HT1080 (cell line): ENCODE measurements around the gene C20orf141. TPM values are rescaled to one million over a fixed set of nuclear protein-coding genes. Genes with fewer than 3 reads are reported as not detected.
A peak's percentile ranks its signal among the peaks of the same experiment; 100 is the strongest.
"Not testable (repeated sequence)": the region's sequence is repeated elsewhere in the genome, so short reads cannot be mapped to it uniquely, and the experiment has no call there.

Experiments
- DNase-seq: peaks from one replicate; pipeline ENCODE4 v3.0.0-alpha.2; 2015; ENCODE audit warnings: low read depth
- total RNA-seq: library from RNA; depleted of rRNA; stranded (reverse); fragments of >200 nt; shearing (Covaris generic); gene quantifications from 2 replicates; pipeline ENCODE4 v1.2.3, GENCODE V29; 2014

Gene C20orf141
- total RNA-seq, 1 experiment from 2014 or later = 0.50 TPM

DNA sequence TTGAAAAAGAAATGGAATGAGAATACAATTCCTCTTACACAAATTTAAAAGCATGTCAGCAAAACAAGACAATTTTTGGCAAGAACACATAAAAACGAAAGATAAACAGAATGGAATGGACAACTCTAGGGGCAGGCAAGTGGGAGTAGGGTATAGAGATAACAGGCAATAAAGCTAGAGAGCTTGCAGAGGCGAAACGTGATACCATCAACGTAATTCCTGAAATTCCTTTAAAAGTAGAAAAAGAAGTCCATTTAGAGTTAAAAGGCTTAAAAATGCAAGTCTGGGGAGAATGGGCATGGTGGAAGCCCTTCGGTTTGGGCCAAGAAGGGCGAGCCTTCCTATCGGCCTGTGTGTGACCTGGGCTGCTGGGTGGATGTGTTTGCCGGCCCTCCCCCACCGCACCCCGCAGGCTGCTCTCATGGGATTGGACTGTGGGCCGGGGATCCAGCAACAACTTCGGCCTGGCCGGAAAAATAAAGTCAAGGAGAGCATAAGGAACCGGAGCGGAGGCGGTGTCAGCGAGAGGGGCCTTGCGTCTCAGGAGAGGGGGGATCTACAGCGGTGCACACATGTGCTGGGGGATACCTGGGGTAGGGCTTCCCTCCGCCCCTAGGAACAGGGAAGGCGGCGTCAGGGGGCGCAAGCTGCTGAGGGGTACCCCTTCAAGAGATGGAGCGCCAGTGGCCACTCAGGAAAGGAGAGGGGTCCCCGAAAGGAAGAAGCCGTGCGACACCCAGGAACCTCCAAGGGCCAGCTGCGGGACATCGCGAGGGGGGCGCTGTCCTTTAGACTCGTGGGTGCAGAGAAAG lies 5.5 kb downstream of the C20orf141 start:
- DNase-seq = no peak

DNA sequence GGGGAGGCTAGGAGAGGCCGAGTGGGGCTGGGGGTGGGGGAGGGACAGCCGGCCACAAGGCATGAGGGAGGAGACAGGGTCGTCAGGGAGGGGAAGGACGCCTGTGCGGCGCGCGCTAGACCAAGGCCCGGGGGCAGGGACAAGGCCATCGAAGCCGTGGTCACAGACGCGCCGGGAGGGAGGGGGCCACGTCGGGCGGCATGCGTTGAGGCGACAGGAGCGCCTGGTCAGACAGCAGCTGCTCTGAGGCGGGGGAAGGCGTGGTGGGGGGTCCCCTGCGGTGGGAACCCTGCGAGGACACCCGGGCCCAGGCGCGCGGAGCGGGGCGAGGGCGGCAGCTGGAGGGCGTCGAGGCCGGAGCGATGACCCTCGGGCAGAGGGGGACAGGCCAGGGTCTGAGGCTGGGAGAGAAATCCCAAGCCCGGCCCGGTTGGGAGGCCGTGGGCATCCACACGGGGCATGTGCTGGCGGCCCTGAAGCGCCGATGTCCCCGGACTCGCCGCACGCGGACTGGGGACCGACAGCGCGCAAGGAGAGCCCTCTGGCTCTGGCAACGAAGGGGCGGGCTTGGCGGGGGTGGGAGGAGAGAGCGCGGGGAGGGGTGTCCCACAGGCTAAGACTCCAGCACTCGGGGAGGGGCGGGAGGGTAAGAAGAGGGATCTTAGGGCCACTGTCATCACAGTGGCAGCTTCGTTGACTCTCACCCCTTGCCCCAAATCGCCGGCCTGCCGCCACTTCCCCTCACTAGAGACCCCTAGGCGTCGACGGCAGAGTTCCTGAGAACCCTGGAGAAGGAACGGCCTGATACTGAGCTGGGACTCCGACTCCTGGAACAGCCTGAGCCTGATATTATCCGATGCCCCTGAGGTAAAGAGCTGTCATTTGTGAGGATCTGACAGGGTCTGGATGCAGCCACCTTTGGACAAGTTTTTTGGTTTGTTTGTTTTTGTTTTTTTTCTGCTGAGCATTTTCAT lies 6.4 kb downstream of the C20orf141 start:
- DNase-seq = no peak

DNA sequence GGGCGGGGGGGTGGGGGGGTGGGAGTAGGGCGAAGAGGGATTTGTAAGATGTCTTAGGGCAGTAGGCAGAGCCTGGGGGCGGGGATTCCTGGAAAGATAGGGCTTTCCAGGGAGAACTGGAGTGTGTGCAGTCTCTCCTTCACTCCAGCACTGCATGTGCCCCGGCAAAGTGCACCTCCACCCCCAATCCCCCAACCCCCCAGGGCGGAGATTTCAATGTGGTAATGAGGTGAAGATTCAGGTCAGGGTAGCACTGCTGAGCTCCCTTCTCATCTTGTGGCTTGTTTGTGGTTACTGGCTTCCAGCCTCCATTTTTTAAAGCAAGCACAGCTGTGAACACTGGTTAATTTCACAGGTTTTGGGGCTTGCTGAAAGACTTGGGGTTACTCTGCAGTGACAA lies 7.3 kb downstream of the C20orf141 start:
- DNase-seq = peak; percentile 17

DNA sequence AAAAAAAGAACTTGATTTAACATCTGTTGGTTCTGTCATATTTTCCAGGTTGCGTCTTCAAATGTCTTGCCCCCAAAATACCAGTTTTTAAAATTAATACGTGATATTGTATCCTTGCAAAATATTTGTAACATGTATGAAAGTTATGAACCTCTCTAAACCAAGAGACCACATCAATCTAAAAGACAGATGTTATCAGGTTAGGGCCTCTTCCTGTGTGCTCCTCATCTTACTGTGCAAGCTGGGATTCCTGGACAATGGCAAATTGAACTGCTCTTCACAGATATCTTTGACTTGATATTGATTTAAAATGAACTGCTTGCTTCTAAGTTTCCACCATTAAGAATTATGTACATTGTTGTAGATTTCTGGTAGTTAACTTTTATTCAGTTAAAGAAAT lies 11.0 kb downstream of the C20orf141 start:
- no peak for DNase-seq

DNA sequence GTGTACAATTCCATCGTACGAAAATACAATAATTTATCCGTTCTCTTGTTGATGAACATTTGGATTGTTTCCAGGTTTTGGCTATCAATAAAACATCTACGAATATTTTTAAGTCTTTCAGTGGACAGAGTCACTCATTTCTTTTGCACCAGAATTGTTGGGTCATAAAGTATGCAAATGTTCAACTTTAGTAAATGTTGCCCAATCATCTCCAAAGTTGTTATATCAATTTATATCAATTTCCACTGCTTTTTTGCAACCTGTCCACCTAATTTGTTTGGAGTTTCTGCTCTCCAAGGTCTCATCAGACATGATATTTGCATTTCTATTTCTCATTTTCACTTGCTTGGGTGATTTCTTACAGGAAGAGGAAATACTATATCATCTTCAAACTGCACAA lies 11.9 kb downstream of the C20orf141 start:
- DNase-seq = no peak

DNA sequence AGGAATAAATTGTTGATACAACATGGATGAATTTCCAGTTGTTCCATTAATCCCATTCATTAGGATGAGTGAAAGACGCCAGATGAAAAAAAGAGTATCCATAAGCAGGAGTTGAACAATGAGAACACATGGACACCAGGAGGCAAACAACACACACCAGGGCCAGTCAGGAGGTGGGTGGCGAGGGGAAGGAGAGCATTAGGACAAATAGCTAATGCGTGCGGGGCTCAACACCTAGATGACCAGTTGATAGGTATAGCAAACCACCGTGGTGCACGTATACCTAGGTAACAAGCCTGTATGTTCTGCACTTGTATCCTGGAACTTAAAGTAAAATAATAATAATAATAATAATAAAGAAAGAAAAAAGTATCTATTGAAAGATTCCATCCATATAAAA lies 14.6 kb downstream of the C20orf141 start:
- no peak for DNase-seq

DNA sequence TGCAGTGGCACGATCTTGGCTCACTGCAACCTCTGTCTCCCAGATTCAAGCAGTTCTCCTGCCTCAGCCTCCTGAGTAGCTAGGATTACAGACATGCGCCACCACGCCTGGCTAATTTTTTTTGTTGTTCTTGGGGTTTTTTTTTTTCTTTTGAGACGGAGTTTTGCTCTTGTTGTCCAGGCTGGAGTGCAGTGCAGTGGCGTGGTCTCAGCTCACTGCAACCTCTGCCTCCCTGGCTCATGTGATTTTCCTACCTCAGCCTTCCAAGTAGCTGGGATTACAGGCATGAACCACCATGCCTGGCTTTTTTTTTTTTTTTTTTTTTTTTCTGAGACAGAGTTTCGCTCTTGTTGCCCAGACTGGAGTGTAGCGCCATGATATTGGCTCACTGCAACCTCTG lies 16.4 kb downstream of the C20orf141 start:
- not testable (repeated sequence) for DNase-seq

DNA sequence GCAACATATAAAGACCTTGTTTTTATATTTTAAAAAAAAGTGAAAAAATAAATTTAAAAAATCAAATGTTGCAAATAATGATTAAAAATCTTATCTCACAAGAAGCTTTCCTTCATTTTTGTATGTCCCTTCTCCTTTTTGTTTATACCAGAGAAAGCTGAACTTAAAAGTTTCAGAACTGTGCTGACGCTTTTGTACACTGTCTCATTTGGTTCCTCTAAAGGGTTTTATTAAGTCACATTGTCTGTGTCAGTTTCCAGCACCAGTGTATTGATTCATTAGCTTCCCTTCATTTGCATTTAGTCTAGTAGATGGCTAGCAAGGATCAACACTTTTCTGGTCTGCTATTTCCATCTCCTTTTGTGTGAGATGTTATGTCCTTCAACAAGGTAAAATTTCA lies 19.0 kb downstream of the C20orf141 start:
- no peak for DNase-seq

DNA sequence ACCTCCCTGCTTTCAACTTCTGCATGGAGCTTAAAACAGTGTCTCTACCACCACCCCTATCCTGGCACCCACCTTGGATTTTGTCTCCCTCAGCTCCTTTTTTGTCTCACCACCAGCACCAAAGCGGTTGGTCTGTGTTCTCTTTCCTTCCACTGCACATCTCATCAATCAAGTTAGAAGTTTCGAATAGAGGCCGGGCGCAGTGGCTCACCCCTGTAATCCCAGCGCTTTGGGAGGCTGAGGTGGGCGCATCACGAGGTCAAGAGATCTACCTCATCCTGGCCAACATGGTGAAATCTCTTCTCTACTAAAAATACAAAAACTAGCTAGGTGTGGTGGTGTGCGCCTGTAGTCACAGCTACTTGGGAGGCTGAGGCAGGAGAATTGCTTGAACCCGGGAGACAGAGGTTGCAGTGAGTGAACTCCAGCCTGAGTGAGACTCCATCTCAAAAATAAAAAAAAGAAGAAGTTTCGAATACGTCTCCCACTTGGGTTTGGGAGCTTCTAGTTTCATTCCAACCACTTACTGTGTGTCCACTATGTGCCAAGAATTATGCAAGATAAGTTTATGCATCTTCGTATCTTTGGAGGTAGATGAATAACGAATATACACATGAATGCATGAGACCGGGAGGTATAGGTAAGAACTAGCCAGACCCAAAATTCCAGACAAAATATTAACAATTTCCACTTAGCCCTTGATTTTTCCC lies 19.8 kb downstream of the C20orf141 start:
- DNase-seq = no peak

DNA sequence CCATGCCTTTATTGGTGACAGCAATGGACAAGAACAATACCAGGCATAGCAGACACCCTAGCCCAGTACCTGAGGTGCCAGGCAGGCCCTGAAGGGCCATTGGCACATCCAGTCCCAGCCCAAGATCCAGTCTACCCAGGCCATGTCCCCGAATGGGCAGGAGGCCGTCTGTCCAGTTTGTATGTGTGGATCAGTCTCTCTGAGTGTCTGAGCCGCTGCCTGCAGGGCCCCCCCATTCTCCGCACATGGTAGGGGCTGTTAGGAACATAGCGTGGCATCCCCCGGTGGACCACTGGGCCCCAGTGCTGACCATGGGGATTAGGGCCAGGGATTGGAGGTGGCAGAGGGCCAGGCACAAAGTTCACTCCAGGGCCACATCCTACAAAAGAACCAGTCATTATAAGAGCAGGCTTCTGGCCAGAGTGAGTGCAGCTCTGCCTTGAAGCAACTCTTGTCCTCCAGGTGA lies 20.6 kb downstream of the C20orf141 start:
- DNase-seq = no peak

DNA sequence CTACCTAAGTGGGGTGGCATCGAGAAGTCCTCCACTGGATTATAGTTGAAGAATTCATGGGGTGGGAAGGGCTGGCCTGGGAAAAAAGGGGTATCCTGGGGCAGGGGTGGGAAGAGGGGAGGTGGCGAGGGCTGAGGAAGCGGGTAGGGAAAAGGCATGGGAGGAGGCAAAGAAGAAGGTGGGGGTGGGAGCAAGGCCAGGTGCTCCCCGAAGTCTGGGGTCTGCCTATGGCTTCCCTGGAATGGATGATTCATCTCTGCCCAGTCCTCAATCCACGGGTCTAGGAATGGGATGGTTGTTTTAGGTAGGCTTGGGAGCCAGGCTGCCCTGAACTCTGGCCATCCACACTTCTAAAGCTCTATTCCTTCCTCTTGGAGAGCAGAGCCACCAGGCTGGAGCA lies 21.2 kb downstream of the C20orf141 start:
- DNase-seq = no peak

DNA sequence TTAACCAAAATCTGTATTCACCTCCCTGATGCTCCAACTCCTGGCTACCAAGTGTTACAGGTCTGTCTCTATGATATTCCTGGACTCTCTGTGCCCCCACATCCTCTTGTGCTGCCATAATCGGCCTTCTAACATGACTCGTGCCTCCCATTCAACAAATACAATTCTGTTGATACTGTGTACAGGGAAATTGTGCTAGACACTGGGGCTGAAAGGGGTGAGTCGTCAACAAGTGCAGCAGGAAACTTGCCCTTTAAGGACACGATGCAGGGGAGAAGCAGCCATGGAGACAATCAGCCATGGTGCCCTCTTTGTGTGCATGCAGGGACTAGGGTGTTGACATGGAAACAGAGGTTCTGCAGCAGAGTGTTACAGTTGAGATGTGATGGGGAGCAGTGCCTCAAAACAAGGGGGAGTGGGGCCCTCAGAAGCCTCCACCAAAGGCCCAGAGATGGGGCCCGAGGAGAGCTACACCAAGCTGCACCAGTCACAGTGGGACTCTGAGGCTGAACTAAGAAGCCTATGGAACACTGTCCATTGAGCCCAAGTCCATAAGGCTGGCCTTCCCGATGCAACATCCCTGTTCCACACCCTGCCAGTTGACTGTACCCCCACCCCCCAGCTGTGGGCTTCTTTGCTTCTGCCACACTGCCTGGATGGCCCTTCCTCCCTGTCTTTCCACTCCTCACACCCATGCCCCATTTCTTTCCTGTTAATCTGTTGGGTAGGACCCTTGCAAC lies 22.6 kb downstream of the C20orf141 start:
- DNase-seq = no peak

DNA sequence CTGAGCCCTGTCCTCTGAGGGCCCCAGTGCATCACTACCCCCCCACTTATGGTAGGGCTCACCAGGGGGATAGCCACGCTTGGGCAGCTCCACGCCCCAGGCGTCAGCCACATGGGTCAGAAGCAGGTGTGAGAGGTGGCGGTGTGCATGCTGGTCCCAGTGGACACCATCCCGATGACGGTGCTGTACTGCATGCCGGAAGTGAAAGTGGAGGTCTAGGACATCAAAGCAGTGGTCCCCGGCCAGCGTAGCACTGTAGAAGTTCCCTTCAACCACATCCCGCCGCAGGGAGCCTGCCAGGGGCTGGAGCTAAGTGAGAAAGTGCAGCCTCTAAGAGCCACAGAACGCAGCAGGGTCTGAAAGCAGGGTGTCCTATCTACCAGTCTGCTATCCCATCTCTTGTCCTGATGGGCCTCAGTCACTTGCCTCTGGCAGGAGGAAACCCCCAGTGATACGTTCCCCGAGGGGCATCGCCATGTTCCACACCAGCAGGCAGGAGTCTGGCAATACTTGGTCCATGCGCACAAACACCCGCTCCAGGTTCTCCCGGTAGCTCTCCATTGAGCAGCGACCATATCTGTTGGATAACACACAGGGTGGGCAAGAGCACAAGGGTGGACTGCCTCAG lies 23.5 kb downstream of the C20orf141 start:
- no peak for DNase-seq

DNA sequence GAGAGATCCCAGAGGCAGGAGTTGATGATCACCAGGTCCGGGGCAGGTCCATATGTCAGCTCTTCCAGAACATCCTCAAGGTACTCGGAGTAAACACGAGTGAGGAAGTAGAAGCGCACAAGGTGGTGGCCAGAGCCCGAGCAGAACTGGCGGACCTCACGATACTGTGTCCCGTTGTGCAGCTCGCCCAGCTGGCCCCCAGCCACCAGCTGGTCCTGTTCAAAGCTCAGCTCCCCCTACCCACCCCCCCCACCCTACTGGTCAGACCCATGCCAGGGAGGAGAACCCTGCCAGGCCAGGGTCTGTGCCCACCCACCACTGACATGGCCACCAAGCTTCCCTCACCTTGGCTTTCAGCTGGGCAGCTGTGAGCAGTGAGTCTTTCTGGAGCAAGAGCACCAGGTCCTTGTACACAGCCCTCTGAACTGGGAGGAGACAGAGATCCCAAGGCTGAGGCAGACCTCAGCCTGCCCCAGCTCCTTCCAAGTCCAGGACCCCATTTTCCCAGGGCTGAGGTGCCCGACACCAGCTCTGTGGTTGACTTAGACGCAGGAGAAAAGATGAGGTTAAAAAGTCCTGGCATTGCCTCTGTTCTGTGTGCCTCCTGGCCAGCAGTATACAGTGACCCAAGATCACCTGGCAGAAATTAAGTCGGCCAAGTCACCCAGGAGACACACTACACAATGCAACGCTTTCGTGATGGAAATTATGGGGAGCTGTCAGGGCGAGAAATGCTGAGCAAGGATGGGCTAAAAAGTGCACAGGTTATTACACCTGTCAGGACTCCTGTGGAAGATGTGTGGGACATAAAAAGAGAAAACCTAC lies 24.3 kb downstream of the C20orf141 start:
- no peak for DNase-seq

DNA sequence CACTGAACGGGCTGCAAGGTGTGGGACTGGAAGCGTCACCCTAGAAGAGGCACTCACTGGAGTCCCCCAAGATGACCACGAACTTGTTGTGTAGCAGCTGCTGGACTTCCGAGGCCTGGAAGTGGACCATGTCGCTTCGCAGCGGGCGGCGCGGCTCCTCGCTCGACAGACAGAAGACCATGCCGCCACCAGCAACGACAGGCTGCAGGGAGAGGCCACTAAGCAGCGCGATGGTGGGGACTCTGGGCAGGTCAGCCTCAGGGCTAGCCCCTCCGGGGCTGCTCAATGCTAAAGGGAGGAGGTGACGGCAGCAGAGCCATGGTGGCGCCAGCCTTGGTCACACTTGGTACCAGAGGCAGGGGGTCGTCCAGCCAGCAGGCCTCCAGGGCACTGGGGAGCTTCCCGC lies 24.9 kb downstream of the C20orf141 start:
- no peak for DNase-seq

DNA sequence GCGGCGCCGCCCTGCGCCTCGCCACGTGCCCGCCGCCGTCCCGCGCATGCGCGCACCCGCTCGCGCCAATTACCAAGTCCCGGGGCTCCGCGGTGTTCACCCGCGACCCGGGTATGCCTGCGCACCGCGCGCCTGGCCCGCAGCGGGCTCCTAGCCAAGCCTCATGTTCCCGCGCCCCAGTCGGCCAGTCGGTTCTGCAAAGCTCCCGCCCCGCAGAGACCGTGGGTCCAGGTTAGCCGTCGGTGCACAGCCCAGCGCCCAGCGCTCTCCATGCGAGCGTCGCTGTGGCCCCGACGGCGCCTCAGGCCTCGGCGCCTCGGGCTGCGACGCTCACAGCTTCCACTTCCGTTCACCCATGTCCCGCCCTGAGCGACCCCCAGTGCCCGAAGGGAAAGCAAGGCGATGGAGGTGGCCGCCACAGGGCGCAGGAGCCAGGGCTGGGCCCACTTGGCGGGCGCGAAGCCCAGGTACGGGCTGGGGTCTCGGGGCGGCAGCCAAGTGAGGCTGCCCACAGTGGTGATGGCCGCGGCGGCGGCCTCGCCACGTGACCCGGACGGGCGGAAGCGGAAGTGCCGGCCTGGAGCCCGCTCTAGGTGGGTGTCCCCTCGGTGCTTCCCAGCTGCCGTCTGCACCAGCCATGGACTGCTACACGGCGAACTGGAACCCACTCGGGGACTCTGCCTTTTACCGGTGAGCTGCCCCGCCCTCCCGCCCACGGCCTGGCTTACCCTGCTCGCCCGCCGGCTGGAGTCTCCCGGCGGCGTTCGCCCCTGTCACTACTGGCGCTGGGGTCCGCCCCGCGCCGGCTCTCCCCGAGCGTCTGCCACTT lies 25.6 kb downstream of the C20orf141 start, which contains the start of the genes PCED1A and VPS16:
PCED1A (minus strand) TSS at position 518 of the 829 bp plus-strand sequence. CDS start 743 bp downstream, outside the sequence.
VPS16 (plus strand) TSS at position 608 of the 829 bp plus-strand sequence; CDS start at position 638, 30 bp downstream.
- peak; percentile 81 for DNase-seq

DNA sequence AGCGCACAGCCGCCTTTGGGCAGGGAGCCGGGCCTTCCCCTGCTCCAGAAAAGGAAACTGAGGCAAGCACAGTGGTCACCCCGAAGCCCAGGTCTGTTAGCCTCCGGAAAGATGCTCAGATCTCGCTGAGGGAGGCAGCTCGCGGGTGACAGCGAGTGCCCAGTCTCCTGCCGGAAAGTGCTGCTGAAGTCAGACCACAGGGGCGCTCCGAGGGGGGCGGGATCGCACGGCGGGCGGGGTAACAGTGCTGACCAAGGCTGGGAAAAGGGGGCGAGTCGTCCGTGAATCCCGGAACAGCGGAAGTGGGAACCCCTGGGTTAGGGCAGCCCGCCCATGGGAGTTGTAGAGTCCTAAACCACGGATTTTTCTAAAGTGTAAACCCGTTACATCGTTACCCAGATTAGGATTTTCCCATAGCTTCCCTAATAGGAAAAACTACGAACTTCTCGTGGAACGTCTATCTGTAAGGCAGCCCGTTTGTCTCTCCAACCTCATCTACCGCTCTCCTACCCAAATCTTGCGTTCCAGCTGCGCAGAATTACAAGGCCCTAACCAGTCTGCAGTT lies 26.3 kb downstream of the C20orf141 start:
- peak; percentile 68 for DNase-seq

DNA sequence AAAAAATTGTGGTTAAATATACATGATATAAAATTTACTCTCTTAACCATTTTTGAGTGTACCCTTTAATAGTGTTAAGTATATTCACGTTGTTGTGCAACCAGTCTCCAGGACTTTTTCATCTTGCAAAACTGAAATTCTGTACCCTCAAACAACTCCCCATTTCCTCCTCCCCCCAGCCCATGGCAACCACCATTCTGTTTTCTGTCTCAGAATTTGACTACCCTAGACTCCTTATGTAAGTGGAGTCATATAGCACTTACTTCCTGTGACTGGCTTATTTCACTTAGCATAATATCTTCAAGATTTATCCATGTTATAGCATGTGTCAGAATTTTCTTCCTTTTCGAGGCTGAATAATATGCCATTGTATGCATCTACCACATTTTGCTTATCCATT lies 30.8 kb downstream of the C20orf141 start:
- no peak for DNase-seq
